Measurements from ENCODE around the gene ELFN1. TPM values are rescaled to one million over a fixed set of nuclear protein-coding genes. Genes with fewer than 3 reads are reported as not detected.

ELFN1 gene
- total RNA-seq, 1 donor from 2014 or later = 0.62 TPM

DNA sequence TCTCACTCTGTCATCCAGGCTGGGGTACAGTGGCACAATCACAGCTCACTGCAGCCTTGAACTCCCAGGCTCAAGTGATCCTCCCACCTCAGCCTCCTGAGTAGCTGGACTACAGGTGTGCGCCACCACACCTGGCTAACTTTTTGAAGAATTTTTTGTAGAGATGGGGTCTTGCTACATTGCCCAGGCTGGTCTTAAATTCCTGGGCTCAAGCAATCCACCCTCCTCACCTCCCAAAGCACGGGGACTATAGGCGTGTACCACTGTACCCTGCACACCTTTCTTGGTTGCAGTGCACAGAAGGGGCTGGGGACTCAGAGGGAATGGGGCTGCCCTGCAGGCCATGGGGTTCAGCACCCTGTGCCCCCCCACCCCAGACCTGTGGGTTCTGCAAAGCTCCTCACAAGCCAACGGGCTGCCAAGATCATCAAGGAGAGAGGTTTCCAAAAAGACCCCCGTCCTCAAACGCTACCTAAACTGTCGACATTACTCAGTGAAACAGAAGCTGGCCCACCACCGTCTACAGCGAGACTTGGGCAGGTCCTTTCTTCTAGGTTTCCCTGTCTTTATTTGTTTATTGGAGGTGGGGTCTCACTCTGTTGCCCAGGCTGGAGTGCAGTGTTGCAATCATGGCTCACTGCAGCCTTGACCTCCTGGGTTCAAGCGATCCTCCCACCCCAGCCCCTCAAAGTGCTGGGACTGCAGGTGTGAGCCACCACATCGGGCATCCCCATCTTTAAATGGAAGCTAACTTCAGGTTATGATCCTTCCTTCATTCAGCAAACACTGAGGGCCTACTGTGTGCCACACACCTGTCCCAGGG lies 26.6 kb upstream of the ELFN1 start:
- DNase-seq (ENCODE audit: extremely low spot score, unreplicated experiment) = no peak
- Mint-ChIP-seq H3K27ac (ENCODE audit: unreplicated experiment) (no peak overlapping the region), H3K36me3 (ENCODE audit: unreplicated experiment) (no peaks in the 10 kb centered on the region), H3K4me3 (ENCODE audit: unreplicated experiment) (no peak overlapping the region), H3K27me3 (ENCODE audit: unreplicated experiment) (peaks cover 16% of the 10 kb centered on the region), H3K9me3 (ENCODE audit: unreplicated experiment) (no peaks in the 10 kb centered on the region), H3K4me1 (ENCODE audit: unreplicated experiment) (peaks cover 4% of the 10 kb centered on the region)
- TF ChIP-seq, protein P1, sequence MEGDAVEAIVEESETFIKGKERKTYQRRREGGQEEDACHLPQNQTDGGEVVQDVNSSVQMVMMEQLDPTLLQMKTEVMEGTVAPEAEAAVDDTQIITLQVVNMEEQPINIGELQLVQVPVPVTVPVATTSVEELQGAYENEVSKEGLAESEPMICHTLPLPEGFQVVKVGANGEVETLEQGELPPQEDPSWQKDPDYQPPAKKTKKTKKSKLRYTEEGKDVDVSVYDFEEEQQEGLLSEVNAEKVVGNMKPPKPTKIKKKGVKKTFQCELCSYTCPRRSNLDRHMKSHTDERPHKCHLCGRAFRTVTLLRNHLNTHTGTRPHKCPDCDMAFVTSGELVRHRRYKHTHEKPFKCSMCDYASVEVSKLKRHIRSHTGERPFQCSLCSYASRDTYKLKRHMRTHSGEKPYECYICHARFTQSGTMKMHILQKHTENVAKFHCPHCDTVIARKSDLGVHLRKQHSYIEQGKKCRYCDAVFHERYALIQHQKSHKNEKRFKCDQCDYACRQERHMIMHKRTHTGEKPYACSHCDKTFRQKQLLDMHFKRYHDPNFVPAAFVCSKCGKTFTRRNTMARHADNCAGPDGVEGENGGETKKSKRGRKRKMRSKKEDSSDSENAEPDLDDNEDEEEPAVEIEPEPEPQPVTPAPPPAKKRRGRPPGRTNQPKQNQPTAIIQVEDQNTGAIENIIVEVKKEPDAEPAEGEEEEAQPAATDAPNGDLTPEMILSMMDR (IDR thresholded peaks at IDR 0.05) = no peak

DNA sequence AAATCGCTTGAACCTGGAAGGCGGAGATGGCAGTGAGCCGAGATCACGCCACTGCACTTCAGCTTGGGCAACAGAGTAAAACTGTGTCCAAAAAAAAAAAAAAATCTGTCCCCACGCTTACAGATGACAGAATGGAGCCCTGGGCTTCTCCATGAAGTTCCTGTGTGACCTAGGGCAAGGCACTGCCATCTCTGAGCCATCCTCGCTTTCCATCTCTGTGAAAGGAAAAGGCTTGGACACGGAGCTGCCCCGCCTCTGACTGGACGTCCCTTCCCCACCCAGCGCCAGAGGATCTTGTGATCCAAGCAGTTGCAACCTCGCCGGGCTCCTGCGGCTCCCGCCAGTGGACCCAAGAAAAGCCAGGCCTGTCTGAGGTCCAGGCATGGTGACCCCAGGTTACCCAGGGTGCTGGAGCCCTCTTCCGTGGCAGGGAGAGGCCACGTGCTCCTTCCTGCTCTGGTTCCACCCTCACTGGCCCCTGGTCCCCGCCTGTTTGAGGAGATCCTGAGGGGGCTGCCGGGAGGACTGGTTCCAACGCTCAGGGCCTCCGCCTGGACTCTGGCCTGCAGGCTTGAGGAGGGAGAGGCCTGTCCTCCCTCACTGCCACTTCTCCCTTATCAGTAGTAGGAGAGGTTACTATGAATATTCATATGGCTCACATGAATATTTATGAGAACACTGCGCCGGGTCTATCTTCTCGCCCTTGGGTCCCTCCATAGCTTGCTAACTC lies 25.6 kb upstream of the ELFN1 start:
- Mint-ChIP-seq H3K4me1 (ENCODE audit: unreplicated experiment) (peaks cover 4% of the 10 kb centered on the region), H3K4me3 (ENCODE audit: unreplicated experiment) (no peak overlapping the region), H3K27me3 (ENCODE audit: unreplicated experiment) (peaks cover 20% of the 10 kb centered on the region), H3K36me3 (ENCODE audit: unreplicated experiment) (no peaks in the 10 kb centered on the region), H3K27ac (ENCODE audit: unreplicated experiment) (no peak overlapping the region), H3K9me3 (ENCODE audit: unreplicated experiment) (no peaks in the 10 kb centered on the region)
- no peak for DNase-seq (ENCODE audit: extremely low spot score, unreplicated experiment)
- TF ChIP-seq, protein P1 (IDR thresholded peaks at IDR 0.05) = no peak

DNA sequence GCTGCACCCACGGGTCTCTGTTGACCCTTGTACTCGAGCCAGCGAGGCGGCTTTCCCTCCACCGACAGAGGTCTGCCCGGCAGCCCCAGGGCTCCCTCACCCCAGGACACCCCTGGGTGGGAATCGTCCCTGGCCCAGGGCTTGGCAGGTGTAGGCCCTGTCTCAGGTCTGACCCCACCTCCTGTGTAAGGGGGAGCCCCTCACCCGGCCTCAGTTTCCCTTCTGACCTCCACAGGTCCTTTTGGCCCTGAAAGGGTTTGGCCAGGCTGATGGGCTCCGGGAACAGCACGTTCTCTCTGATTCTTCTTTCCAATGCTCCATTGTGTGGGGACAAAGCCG lies 25.0 kb upstream of the ELFN1 start:
- Mint-ChIP-seq H3K27ac (ENCODE audit: unreplicated experiment) (no peak overlapping the region), H3K4me1 (ENCODE audit: unreplicated experiment) (peaks cover 4% of the 10 kb centered on the region), H3K36me3 (ENCODE audit: unreplicated experiment) (no peaks in the 10 kb centered on the region), H3K27me3 (ENCODE audit: unreplicated experiment) (peaks cover 20% of the 10 kb centered on the region), H3K9me3 (ENCODE audit: unreplicated experiment) (no peaks in the 10 kb centered on the region), H3K4me3 (ENCODE audit: unreplicated experiment) (no peak overlapping the region)
- no peak for DNase-seq (ENCODE audit: extremely low spot score, unreplicated experiment)
- TF ChIP-seq, protein P1 (IDR thresholded peaks at IDR 0.05) = no peak

DNA sequence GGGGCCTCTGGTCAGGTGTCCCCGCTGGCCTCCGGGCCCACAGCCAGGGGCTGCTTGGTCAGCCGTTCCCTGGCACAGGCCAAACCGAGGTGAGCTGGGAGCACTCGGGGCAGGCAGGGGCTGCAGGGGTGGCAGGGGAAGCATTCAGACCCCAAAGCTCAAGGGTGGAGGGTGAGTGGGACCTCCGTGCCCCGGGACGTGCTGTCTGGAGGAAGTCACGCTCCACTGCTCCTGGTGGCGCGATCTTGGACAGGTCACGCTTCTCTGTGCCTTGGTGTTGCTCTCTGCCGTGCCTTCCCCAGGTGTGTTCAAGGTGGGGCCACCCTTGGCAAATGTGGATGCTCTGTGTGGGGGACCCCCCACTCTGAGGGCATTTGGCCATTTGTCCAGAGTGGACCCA lies 24.6 kb upstream of the ELFN1 start:
- DNase-seq (ENCODE audit: extremely low spot score, unreplicated experiment) = no peak
- H3K36me3 Mint-ChIP-seq (ENCODE audit: unreplicated experiment) = no peaks in the 10 kb centered on the region
- peaks cover 20% of the 10 kb centered on the region for H3K27me3 Mint-ChIP-seq (ENCODE audit: unreplicated experiment)
- no peak overlapping the region for H3K4me3 Mint-ChIP-seq (ENCODE audit: unreplicated experiment)
- no peak overlapping the region for H3K27ac Mint-ChIP-seq (ENCODE audit: unreplicated experiment)
- H3K4me1 Mint-ChIP-seq (ENCODE audit: unreplicated experiment) = peaks cover 4% of the 10 kb centered on the region
- TF ChIP-seq, protein P1 (IDR thresholded peaks at IDR 0.05) = no peak
- H3K9me3 Mint-ChIP-seq (ENCODE audit: unreplicated experiment) = no peaks in the 10 kb centered on the region

DNA sequence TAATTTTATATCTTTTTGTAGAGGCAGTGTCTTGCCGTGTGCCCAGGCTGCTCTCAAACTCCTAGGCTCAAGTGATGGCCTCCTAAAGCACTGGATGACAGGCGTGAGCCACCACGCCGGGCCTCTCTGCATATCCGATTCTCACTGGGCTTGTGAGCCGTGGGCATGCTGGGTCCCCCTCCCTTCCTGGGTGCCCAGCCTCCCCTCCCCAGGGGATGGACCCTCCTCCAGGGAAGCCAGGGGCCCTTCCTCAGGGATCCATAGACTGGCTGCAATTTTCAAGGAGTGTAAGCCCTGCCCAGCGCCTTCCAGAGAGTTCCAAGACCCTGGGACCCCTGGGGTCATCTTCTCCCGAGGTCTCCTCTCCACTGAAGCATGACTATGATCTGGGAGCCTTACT lies 23.7 kb upstream of the ELFN1 start:
- peaks cover 20% of the 10 kb centered on the region for H3K27me3 Mint-ChIP-seq (ENCODE audit: unreplicated experiment)
- DNase-seq (ENCODE audit: extremely low spot score, unreplicated experiment) = no peak
- peaks cover 4% of the 10 kb centered on the region for H3K4me1 Mint-ChIP-seq (ENCODE audit: unreplicated experiment)

More for the DNA sequence above, 23.7 kb upstream of the ELFN1 start:
- Mint-ChIP-seq H3K36me3 (ENCODE audit: unreplicated experiment) (no peaks in the 10 kb centered on the region), H3K4me3 (ENCODE audit: unreplicated experiment) (no peak overlapping the region), H3K9me3 (ENCODE audit: unreplicated experiment) (no peaks in the 10 kb centered on the region), H3K27ac (ENCODE audit: unreplicated experiment) (no peak overlapping the region)
- TF ChIP-seq, protein P1 (IDR thresholded peaks at IDR 0.05) = no peak

All from osteocyte (in vitro differentiated cells).